Spleen (tissue), 7 donors: ENCODE data around the gene SORBS2.

Source experiments
- CTCF ChIP-seq, 11 experiments: fragments of 200-600 bp in 7 of 11; fragments of 450-650 bp in 4 of 11; sonication (generic) in 4 of 11; IDR thresholded peaks in 8 of 11; conservative IDR thresholded peaks in 3 of 11; 1 replicate in 7 of 11; 2 replicates in 4 of 11; pipeline versions ENCODE4 v1.4.0 to v1.8.0; 2016 to 2021; ENCODE audit warnings: antibody characterized with exemption in 11 of 11, inconsistent platforms in 4 of 11, mild to moderate bottlenecking in 1 of 11
- POLR2A ChIP-seq, 3 donors: fragments of 450-650 bp; IDR thresholded peaks; one replicate each; pipeline ENCODE4 v1.5.1; 2017; ENCODE audit warnings: antibody characterized with exemption in 3 of 3, mild to moderate bottlenecking in 1 of 3
- POLR2AphosphoS5 ChIP-seq, 3 donors: sonication (generic); formaldehyde crosslinking; IDR thresholded peaks; one replicate each; pipeline ENCODE4 v1.5.1; 2017; ENCODE audit warnings: antibody characterized with exemption in 3 of 3
- donor health status: DM: no; HTN: no; CAD: no; lungs with moderate emphysema.
- donor health status: DM: no; HTN: no; CAD: no.
- donor health status: DM: no; HTN: no; CAD: no.

GRCh38 chr4:185716577-185717376, 95.2 kb downstream of the SORBS2 start:
- TF ChIP-seq POLR2A (IDR thresholded peaks at IDR 0.05): peak in 1 of 3 donors; percentile 70
- TF ChIP-seq CTCF (IDR thresholded peaks at IDR 0.05 in 8 of 11, conservative IDR thresholded peaks at IDR 0.05 in 3 of 11): no peak
- TF ChIP-seq POLR2AphosphoS5 (IDR thresholded peaks at IDR 0.05): peak in 2 of 3 donors; percentile 62 to 82
